Left cardiac atrium (tissue), 4 donors: Measurements from ENCODE around the gene MSH4. TPM values are rescaled to one million over a fixed set of nuclear protein-coding genes. Genes with fewer than 3 reads are reported as not detected.
"Not testable (repeated sequence)": the region's sequence is repeated elsewhere in the genome, so short reads cannot be mapped to it uniquely, and the experiment has no call there.

ENCODE experiments used
- ATAC-seq, 2 donors: fragments of 200-7000 bp; cut with Tn5 transposase; one replicate each; pipeline ENCODE4 v1.9.1; 2020; ENCODE audit warnings: mild to moderate bottlenecking in 2 of 2, moderate library complexity in 2 of 2
- DNase-seq: peaks from one replicate; pipeline ENCODE4 v3.0.0-alpha.2; 2020
- intact Hi-C, 2 donors: fragments of 100-400 bp; cut with DNase I; formaldehyde crosslinking; loops; one replicate each; pipeline versions ENCODE4 v1.14.1 to v1.15.1; 2022 to 2023
- total RNA-seq, 2 donors: library from RNA; stranded (reverse); fragmentation: NEBNext Ultra II Directional; extraction: Animal tissue kit (Norgen Biotek cat#: 25700); gene quantifications; one replicate each; pipeline ENCODE4 v1.2.1, GENCODE V29; 2021
- donor health status: DM: no; HTN: yes; CAD: no.
- donor health status: DM: no; HTN: yes; CAD: no; lungs with severe emphysema.
- donor health status: DM: yes; HTN: yes; CAD: no.
- donor health status: Dilated cardiomyopathy.

The MSH4 gene
- total RNA-seq, 2 donors from 2014 or later = 0.29 to 0.44 TPM

DNA sequence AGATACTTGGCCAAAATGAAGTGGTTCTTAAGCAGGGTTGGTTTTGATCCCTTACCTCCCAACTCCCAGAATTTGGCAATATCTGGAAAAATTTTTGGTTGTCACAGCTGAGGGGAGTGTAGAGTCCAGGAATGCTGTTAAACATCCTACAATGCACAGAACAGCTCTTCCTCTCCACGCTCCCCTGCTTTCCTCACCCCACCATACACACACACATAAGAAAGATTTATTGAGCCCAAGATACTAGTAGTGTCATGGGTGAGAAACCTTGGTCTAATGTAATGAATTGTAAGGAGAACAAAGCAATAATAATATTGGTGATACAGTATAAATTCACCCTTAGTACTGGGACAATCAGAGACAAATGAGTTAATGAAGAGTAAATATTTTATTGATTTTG is 87.8 kb downstream of the MSH4 start:
- intact Hi-C loops = no loop called here
- DNase-seq (no peak), ATAC-seq (no peak)

DNA sequence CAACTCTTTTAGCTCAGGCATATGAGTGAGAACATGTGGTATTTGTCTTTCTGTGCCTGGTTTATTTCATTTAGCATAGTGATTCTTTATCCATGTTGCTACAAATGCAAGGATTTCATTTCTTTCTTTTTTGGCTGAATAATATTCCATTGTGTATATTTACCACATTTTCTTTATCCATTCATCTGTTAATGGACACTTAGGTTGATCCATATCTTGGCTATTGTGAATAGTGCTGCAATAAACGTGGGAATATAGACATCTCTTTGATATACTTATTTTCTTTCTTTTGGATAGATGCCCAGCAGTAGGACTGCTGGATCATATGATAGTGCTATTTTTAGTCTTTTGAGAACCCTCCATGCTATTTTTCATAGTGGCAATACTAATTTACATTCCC is 104.7 kb downstream of the MSH4 start:
- DNase-seq = no peak
- intact Hi-C loops = no loop called here

DNA sequence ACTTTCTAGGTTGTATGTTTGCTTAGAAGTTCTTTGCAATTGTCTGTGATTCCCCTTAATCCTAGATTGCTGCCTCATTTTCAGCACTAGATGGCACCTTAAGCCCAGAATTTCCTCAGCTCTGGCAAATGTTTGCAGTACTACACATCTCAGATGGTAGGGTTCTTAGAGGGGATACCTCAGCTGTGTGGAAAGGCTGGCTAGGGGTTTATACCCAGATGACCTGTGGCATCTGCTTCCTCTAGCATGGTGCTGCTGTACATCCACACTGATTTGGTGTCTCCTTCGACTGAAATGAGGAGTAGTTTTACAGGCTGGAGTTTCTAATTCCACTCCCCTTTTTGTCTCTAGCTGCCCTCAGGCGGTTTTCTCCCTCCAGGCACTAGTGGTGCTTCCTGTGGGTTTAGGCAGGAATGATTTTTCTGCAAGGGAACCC is 112.1 kb downstream of the MSH4 start:
- ATAC-seq (no peak), DNase-seq (no peak)
- intact Hi-C loops = no loop called here

More for the DNA sequence above, 104.7 kb downstream of the MSH4 start:
- ATAC-seq = no peak

DNA sequence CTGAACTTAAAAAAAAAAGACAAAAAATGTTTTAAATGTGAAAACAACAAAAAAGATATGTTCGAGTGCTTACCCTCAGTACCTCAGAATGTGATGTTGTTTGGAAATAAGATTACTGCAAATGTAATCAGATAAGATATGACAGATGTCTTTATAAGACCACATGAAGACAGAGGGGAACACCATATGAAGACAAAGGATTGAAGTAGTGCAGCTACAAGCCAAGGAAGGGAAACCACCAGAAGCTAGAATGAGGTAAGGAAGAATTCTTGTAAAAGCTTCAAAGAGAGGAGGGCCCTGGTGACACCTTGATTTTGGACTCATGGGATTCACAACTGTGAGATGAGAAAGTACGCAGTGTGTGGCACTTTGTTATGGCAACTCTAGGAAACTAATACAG is 120.2 kb downstream of the MSH4 start:
- DNase-seq = no peak
- no peak for ATAC-seq
- intact Hi-C loops = no loop called here

DNA sequence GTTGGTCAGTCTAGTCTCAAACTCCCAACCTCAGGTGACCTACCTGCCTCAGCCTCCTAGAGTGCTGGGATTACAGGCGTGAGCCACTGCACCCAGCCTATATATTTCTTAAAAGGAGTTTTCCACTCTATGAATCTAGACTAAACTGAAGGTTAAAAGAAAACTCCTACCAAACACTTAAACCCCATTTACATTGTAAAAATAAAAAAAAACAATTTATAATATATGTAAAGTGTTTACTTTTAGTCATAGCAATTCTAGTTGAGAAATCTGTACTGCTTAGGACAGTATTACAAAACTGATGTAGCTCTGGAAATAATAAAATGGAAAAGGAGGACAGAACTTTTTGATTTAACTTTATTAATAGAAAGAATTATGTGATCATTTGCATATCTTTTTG is 126.0 kb downstream of the MSH4 start:
- ATAC-seq (no peak), DNase-seq (no peak)
- intact Hi-C loops = no loop called here

DNA sequence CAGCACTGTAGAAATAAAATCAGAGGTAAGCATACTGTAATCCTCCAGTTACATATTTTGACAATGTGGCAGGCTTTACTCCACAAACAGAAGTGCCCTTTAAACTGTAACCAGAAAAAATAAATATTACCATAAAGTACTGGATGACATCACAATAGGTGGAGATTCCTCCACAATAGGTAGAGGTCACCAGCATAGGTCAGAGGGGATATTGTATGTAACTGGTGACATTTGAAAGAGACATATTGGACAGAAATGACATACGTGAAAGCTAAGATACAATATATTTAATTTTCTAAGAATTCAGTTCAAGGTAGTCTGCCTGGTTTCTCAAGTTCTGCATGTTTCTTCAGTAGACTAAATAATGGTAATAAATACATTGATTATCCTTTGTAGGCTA is 135.6 kb downstream of the MSH4 start, which contains the start of gene ASB17:
TSS of gene ASB17 (minus strand) at position 101 of the 400 bp plus-strand sequence. CDS start 113 bp downstream, outside the sequence.
- ATAC-seq (no peak), DNase-seq (no peak)
- intact Hi-C loops = no loop called here

DNA sequence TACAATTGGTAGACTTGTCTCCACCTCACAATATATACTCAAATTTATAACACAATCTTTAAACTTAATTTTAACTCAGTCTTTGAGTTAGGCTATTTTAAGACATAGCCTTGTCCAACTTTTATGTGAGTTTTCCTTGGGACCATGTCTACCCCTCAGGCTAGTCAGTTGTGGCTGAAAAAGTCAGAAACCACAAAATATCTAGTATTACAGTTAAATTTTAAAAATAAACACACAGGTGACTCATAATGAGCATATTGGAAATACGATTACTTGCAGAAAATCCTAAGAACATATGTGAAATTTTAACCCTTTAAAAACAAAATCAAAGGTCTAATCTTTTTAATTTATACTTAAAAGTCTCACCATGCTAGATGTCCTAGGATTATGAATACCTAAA is 140.4 kb downstream of the MSH4 start:
- intact Hi-C loops = no loop called here
- ATAC-seq (no peak), DNase-seq (no peak)

DNA sequence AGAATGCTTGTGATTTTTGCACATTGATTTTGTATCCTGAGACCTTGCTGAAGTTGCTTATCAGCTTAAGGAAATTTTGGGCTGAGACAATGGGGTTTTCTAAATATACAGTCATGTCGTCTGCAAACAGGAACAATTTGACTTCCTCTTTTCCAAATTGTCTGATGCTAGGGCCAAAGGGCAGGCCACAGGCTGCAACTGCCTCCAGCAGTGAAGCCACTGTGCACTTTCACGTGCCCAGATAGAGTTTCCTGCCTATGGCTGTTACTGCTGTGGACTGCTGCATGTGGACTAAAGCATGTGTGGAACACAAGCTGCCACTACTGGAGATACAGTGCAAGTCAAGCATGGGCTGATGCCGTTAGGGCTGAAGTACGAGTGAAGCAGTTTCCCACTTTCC is 146.4 kb downstream of the MSH4 start:
- intact Hi-C loops, DNase-seq, ATAC-seq: not testable (repeated sequence)

DNA sequence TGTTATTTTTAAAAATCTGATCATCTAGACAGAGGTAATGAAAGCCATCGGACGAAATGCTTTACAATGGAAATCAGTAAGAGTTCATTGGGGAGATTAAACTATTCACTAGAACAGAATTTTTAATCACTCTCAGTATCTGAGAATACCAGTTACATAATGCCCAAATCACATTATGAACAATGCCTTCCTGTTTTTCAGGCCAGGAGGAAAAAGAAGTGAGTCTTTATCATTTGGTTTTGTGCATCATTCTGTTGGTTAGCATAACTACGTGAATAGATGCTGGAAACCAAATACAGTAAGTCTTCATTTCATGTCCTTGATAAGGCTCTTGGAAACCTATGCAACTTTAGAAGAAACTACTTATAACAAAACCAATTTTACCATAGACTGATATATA is 153.5 kb downstream of the MSH4 start:
- no peak for ATAC-seq
- DNase-seq = no peak
- intact Hi-C loops = no loop called here

DNA sequence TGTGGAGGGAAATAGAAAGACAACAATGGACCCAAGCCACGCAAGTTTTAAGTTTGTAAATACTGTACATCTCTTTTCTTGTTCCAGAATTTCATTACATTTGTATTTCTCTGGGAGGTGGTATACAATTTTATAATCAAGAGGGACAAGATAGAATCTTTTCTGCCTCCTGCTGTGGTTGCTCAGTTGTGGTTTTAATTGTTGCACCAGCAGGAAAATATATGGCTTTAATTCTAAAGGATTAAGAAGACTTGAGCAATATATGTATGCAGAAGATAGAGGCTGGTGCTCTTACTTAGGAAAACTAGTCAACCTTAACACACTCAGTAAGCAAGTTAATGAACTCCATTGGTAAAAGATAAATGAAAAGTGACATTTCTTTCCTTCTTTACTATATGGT is 155.3 kb downstream of the MSH4 start:
- DNase-seq (no peak), ATAC-seq (no peak)
- intact Hi-C loops = no loop called here

DNA sequence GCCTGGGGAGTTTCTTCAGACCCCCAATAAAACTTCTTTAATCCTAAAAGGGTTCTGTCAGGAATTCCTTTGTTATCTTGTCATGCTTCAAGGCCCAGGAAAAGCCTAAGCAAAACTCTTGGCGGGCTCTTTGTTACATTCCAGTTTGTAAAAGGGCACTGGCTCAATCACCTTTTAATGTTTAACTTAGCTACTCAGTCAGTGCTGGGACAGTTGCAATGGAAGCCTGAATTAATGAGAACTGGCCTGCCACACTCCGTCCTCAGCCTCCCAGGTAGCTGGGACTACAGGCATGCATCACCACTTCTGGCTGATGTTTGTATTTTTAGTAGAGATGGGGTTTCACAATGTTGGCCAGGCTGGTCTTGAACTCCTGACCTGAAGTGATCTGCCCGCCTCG is 156.8 kb downstream of the MSH4 start:
- DNase-seq = no peak
- intact Hi-C loops = no loop called here
- ATAC-seq = no peak

DNA sequence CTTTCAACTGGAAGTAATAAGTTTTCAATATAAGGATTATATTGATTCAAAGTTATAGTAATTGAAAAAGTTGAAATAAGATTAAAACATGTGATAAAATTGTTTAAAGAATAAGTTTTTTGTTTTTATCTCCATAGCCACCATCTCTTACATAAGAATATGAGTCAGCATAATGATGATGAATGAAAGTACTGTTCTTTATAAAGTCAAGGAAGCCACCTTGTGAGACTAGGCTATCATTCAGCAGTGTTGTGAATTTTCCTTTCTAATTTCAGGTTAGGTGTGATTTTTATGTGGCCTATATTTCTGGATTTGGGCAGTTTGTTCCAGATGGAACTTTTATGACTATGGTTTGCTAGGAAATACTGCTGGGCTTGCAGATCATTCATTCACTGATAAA is 157.9 kb downstream of the MSH4 start:
- ATAC-seq = no peak
- intact Hi-C loops = no loop called here
- no peak for DNase-seq

Other genes with a start within 250 kb of the MSH4 start
- gene SLC44A5, start 185.8 kb upstream of the MSH4 start, total RNA-seq = 1 to 10 TPM; 1.2 to 4.2 TPM
- gene ACADM, start 72.2 kb upstream of the MSH4 start, total RNA-seq = 100 to 1,000 TPM; 164 to 212 TPM
- gene RABGGTB, start 10.6 kb upstream of the MSH4 start, total RNA-seq = 10 to 100 TPM; 46.8 to 71.8 TPM
- not detected for gene ASB17, start 135.5 kb downstream of the MSH4 start, total RNA-seq